Right hindlimb (tissue), 1 donor: ENCODE results near the gene SH2D2A.
"Not testable (repeated sequence)": the region's sequence is repeated elsewhere in the genome, so short reads cannot be mapped to it uniquely, and the experiment has no call there.

Experiments used
- DNase-seq: peaks from one replicate; pipeline ENCODE4 v3.0.0-alpha.2; 2018

The SH2D2A gene

GRCh38 chr1:156767101-156767878 is 49.4 kb downstream of the SH2D2A start, which contains the start of gene PRCC:
Gene PRCC, plus strand, starts transcription at chr1:156767535. Its CDS starts 237 bp downstream, at chr1:156767772.
- DNase-seq: peak; percentile 100

- no peak for DNase-seq
Observed at GRCh38 chr1:156766298-156767100, 50.1 kb downstream of the SH2D2A start.

- DNase-seq: no peak
Observed at GRCh38 chr1:156765666-156766065, 51.0 kb downstream of the SH2D2A start.

- not testable (repeated sequence) for DNase-seq
Observed at GRCh38 chr1:156765136-156765535, 51.5 kb downstream of the SH2D2A start.

- no peak for DNase-seq
Observed at GRCh38 chr1:156760796-156761104, 55.9 kb downstream of the SH2D2A start.

- DNase-seq: no peak
Observed at GRCh38 chr1:156760092-156760795, 56.4 kb downstream of the SH2D2A start.

- not testable (repeated sequence) for DNase-seq
Observed at GRCh38 chr1:156757572-156758253, 58.9 kb downstream of the SH2D2A start.

- no peak for DNase-seq
Observed at GRCh38 chr1:156756355-156756754, 60.3 kb downstream of the SH2D2A start.
